ENCODE results near the gene ARHGAP18.

- TF ChIP-seq CTCF (IDR thresholded peaks at IDR 0.05) (peak; percentile 74 to 91 (median 79)), POLR2A (IDR thresholded peaks at IDR 0.05) (no peak)
Observed at GRCh38 chr6:129598244-129599187, 111.5 kb downstream of the ARHGAP18 start.
